OCI-LY7 (cell line): ENCODE results near the gene BCO2. TPM values are rescaled to one million over a fixed set of nuclear protein-coding genes. Genes with fewer than 3 reads are reported as not detected.

ENCODE experiments used
- BruUV-seq: library from RNA; stranded (reverse); fragments of 400-500 nt; replicated peaks from 2 replicates; lab custom pipeline; 2021; lab: Mats Ljungman, UMichigan
- CTCF ChIA-PET: fragments of 300-600 bp; sonication (Branson Sonifier 250); formaldehyde crosslinking; loops from one replicate; lab custom pipeline; 2022; ENCODE audit warnings: antibody characterized with exemption; ENCODE audit not compliant: unreplicated experiment; lab: Charles Lee
- POLR2A ChIA-PET: fragments of 300-600 bp; sonication (Branson Sonifier 250); formaldehyde crosslinking; loops from one replicate; lab custom pipeline; 2022; ENCODE audit warnings: antibody characterized with exemption; lab: Charles Lee
- DNase-seq: peaks from one replicate; pipeline ENCODE4 v3.0.0-alpha.2; 2015; ENCODE audit warnings: low spot score
- H2AFZ ChIP-seq: fragments of 200-600 bp; sonication (generic), shearing (Covaris generic); 2 replicates; pipeline ENCODE4 v1.6.1; 2014; ENCODE audit warnings: mild to moderate bottlenecking, antibody characterized with exemption, low read length, moderate library complexity
- H3K27ac ChIP-seq: fragments of 200-600 bp; sonication (generic); 2 replicates; pipeline ENCODE4 v1.5.1; 2014; ENCODE audit warnings: mixed run types, low read depth, mild to moderate bottlenecking, moderate library complexity, low read length, inconsistent platforms; ENCODE audit not compliant: poor library complexity, severe bottlenecking
- H3K36me3 ChIP-seq: fragments of 200-600 bp; sonication (generic); 2 replicates; pipeline ENCODE4 v1.6.1; 2014; ENCODE audit warnings: mild to moderate bottlenecking, antibody characterized with exemption, low read length, moderate library complexity, mixed read lengths; ENCODE audit not compliant: insufficient read depth
- H3K4me1 ChIP-seq: fragments of 200-600 bp; sonication (generic); 2 replicates; pipeline ENCODE4 v1.5.1; 2014; ENCODE audit warnings: mild to moderate bottlenecking, low read length; ENCODE audit not compliant: insufficient read depth, poor library complexity, severe bottlenecking
- H3K4me2 ChIP-seq: fragments of 200-600 bp; sonication (generic); 2 replicates; pipeline ENCODE4 v1.6.1; 2014; ENCODE audit warnings: mild to moderate bottlenecking, low read length
- H3K4me3 ChIP-seq: fragments of 200-600 bp; sonication (generic); 2 replicates; pipeline ENCODE4 v1.5.1; 2014; ENCODE audit warnings: mild to moderate bottlenecking, low read depth, low read length; ENCODE audit not compliant: poor library complexity, severe bottlenecking
- H3K79me2 ChIP-seq: fragments of 200-600 bp; sonication (generic); 2 replicates; pipeline ENCODE4 v1.6.1; 2016; ENCODE audit warnings: low read depth, mild to moderate bottlenecking, low read length, moderate library complexity, mixed read lengths; ENCODE audit not compliant: insufficient read depth
- H3K9me2 ChIP-seq: fragments of 200-600 bp; sonication (generic); 2 replicates; pipeline ENCODE4 v1.6.1; 2016; ENCODE audit warnings: mild to moderate bottlenecking, low read length, mixed read lengths; ENCODE audit not compliant: insufficient read depth
- H3K9me3 ChIP-seq: fragments of 200-600 bp; sonication (generic); 2 replicates; pipeline ENCODE4 v1.6.1; 2014; ENCODE audit warnings: mild to moderate bottlenecking, mixed run types, low read length, mixed read lengths
- H4K20me1 ChIP-seq: fragments of 200-600 bp; sonication (generic); 2 replicates; pipeline ENCODE4 v1.6.1; 2014; ENCODE audit warnings: mild to moderate bottlenecking, antibody characterized with exemption, low read length, moderate library complexity, mixed read lengths; ENCODE audit not compliant: insufficient read depth
- EZH2phosphoT487 ChIP-seq: fragments of 200-600 bp; sonication (generic); IDR thresholded peaks from 2 replicates; pipeline ENCODE4 v1.6.1; 2018; ENCODE audit warnings: low read depth, borderline replicate concordance, mild to moderate bottlenecking, mixed run types, antibody characterized with exemption, low read length, moderate library complexity, mixed read lengths
- intact Hi-C: fragments of 100-400 bp; cut with micrococcal nuclease; formaldehyde crosslinking; loops from one replicate; pipeline ENCODE4 v1.10.0; 2022; ENCODE audit not compliant: unreplicated experiment
- total RNA-seq, 2 experiments: library from RNA; depleted of rRNA in 1 of 2; stranded (reverse); fragments of >200 nt in 1 of 2; shearing (Covaris generic) in 1 of 2; gene quantifications; 2 replicates each; pipeline ENCODE4 v1.2.3, GENCODE V29; 2014 to 2022
- TF ChIP-seq, protein P1 (sequence below): fragments of 200-600 bp; sonication (generic); conservative IDR thresholded peaks from 2 replicates; pipeline ENCODE4 v1.5.1; 2014; ENCODE audit warnings: mild to moderate bottlenecking, antibody characterized with exemption, low read length, moderate library complexity, mixed read lengths

BCO2 gene
- total RNA-seq, 2 experiments from 2014 or later = 0.60 to 1.2 TPM

DNA sequence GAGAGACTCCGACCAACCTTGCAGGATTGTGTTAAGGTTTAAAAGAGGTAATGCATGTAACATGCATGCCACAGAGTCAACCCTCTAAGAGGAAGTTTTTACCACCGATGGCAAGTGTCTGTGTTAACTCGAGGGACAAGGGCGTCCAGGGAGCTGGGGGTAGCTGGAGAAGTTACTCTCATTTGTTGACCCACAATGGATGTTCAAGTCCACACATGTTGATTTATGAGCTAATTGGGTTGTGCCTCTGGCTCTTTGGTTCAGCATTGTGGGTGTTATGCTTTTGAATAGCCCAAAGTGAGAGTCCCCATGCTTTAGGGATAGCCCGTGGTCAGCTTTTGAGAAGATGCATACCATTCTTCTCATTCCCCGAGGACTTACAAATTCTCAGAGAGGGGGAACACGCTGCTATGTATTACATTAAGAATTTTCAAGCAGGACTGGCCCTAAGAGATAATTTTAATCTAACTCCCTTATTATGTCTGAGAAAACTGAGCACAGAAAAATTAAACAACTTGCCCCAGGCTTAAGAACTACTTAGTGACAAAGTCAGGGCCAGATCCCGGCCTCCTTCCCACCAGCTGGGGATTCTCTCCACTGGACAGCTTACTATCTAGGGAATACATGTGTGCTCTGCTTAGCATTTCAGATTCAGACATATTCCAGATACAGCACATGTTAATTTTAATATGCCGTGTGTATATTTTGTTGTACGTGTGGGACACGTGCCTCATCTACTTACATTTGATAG, 90.5 kb downstream of the BCO2 start:
- no peaks in the 10 kb centered on the region for H3K36me3 ChIP-seq
- ChIA-PET POLR2A (no interaction called here), CTCF (interaction anchor here (0.7 kb wide), 1 partner anchor 1024 kb away, joined by 3 read pairs; no protein-coding TSS in a partner anchor)
- no peak overlapping the region for H2AFZ ChIP-seq
- TF ChIP-seq, protein P1, sequence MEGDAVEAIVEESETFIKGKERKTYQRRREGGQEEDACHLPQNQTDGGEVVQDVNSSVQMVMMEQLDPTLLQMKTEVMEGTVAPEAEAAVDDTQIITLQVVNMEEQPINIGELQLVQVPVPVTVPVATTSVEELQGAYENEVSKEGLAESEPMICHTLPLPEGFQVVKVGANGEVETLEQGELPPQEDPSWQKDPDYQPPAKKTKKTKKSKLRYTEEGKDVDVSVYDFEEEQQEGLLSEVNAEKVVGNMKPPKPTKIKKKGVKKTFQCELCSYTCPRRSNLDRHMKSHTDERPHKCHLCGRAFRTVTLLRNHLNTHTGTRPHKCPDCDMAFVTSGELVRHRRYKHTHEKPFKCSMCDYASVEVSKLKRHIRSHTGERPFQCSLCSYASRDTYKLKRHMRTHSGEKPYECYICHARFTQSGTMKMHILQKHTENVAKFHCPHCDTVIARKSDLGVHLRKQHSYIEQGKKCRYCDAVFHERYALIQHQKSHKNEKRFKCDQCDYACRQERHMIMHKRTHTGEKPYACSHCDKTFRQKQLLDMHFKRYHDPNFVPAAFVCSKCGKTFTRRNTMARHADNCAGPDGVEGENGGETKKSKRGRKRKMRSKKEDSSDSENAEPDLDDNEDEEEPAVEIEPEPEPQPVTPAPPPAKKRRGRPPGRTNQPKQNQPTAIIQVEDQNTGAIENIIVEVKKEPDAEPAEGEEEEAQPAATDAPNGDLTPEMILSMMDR = no peak
- no peak for TF ChIP-seq EZH2phosphoT487
- no peak for DNase-seq
- no peaks in the 10 kb centered on the region for H3K9me2 ChIP-seq
- intact Hi-C loops = no loop called here
- no peaks in the 10 kb centered on the region for H3K79me2 ChIP-seq
- no peak overlapping the region for H3K27ac ChIP-seq
- no peaks in the 10 kb centered on the region for H4K20me1 ChIP-seq
- no peaks in the 10 kb centered on the region for H3K9me3 ChIP-seq
- no peak overlapping the region for H3K4me3 ChIP-seq
- no peaks in the 10 kb centered on the region for H3K4me1 ChIP-seq
- no peak overlapping the region for H3K4me2 ChIP-seq
- no TSS peak for BruUV-seq

DNA sequence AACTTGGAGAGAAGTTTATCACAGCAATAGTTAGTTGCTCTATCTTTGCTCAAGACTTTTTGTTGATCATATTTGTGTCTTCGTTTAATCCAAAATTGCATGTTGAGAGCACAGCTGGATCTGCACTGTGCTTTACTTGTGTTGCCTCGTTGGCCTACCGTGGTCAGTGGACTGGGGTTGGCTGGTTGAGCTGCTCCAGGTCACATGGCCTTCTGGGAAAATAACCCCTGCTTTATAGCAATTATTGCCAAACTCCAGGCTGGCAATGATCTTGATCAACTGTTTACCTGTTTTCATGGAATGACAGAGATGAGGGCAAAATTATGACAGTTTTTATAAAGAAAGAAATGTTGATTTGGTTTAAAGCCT, 91.1 kb downstream of the BCO2 start:
- DNase-seq = no peak
- Histone ChIP-seq H4K20me1 (no peaks in the 10 kb centered on the region), H3K4me1 (no peaks in the 10 kb centered on the region), H3K79me2 (no peaks in the 10 kb centered on the region), H3K9me2 (no peaks in the 10 kb centered on the region), H3K4me2 (no peak overlapping the region), H3K9me3 (no peaks in the 10 kb centered on the region), H3K4me3 (no peak overlapping the region), H3K27ac (no peak overlapping the region), H2AFZ (no peak overlapping the region), H3K36me3 (no peaks in the 10 kb centered on the region)
- ChIA-PET CTCF (no interaction called here), POLR2A (no interaction called here)
- intact Hi-C loops = no loop called here
- BruUV-seq = no TSS peak
- no peak for TF ChIP-seq EZH2phosphoT487
- TF ChIP-seq, protein P1 = no peak

DNA sequence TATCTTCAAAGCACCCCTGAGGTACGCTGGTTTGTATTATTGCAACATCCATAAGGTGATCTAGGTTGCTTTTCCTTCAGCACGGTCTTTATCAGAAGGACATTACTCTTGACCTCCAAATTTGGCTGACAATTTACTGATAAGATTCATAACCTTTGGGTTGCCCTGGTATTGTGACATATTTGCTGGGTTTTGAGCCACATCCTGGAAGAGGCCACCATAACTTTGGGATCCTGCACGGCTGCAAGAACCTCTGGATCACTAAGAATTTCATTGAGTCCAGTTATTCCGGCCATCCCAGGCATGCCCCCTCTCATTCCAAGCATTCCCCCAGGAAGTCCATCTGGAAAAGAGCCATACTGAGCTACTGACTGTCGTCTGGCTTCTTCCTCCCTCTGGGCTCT, 91.9 kb downstream of the BCO2 start:
- POLR2A ChIA-PET = no interaction called here

More for the DNA sequence above, 91.9 kb downstream of the BCO2 start:
- H3K9me2 ChIP-seq = no peaks in the 10 kb centered on the region
- TF ChIP-seq, protein P1 = no peak
- no peak for TF ChIP-seq EZH2phosphoT487
- H3K4me2 ChIP-seq = no peak overlapping the region
- H3K79me2 ChIP-seq = no peaks in the 10 kb centered on the region
- no TSS peak for BruUV-seq
- no peak overlapping the region for H2AFZ ChIP-seq
- H3K36me3 ChIP-seq = no peaks in the 10 kb centered on the region
- CTCF ChIA-PET = no interaction called here
- intact Hi-C loops = no loop called here
- no peak for DNase-seq
- H3K27ac ChIP-seq = no peak overlapping the region
- no peaks in the 10 kb centered on the region for H4K20me1 ChIP-seq
- H3K4me1 ChIP-seq = no peaks in the 10 kb centered on the region
- no peaks in the 10 kb centered on the region for H3K9me3 ChIP-seq
- H3K4me3 ChIP-seq = no peak overlapping the region
